Measurements from ENCODE around the gene SARDH.

DNA sequence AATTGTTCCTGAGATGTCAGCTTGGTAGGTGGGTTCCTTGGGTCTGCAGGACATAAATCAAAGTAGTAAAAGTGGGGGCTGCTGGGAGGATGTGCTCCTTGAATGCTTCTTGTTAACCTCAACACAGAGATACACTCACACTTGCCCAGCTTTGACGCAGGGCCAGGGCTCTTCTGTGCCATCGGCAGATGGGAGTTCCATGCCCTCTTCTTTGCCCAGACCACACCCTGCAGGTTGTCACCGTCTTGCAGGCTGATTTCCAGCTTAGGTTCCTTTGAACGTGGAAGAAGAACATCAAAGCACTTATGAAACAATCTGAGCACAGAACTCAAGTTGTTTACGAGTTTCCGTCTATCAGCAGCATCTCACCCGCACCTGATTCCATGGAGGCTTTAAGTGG lies 91.0 kb downstream of the SARDH start:
- TF ChIP-seq, protein P1, sequence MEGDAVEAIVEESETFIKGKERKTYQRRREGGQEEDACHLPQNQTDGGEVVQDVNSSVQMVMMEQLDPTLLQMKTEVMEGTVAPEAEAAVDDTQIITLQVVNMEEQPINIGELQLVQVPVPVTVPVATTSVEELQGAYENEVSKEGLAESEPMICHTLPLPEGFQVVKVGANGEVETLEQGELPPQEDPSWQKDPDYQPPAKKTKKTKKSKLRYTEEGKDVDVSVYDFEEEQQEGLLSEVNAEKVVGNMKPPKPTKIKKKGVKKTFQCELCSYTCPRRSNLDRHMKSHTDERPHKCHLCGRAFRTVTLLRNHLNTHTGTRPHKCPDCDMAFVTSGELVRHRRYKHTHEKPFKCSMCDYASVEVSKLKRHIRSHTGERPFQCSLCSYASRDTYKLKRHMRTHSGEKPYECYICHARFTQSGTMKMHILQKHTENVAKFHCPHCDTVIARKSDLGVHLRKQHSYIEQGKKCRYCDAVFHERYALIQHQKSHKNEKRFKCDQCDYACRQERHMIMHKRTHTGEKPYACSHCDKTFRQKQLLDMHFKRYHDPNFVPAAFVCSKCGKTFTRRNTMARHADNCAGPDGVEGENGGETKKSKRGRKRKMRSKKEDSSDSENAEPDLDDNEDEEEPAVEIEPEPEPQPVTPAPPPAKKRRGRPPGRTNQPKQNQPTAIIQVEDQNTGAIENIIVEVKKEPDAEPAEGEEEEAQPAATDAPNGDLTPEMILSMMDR (IDR thresholded peaks at IDR 0.05): no peak
- no peak for TF ChIP-seq POLR2A (IDR thresholded peaks at IDR 0.05)
